K562 (cell line): Measurements from ENCODE around the gene LILRA6.

Source experiments
- CHD2 ChIP-seq: IDR thresholded peaks from 2 replicates; pipeline ENCODE4 v1.6.1; 2011; ENCODE audit warnings: low read depth, low read length
- ELF4 ChIP-seq: fragments of 450-650 bp; formaldehyde crosslinking; IDR thresholded peaks from 2 replicates; pipeline ENCODE4 v1.4.0; 2022; ENCODE audit warnings: missing genetic modification characterization
- EP300 ChIP-seq: IDR thresholded peaks from 2 replicates; pipeline ENCODE4 v1.6.1; 2012; ENCODE audit warnings: low read length, improper control_type of control experiment
- NFE2 ChIP-seq: IDR thresholded peaks from 2 replicates; pipeline ENCODE4 v1.6.1; 2014; ENCODE audit warnings: antibody characterized with exemption, low read depth
- ZNF609 ChIP-seq: sonication (generic); formaldehyde crosslinking; IDR thresholded peaks from 2 replicates; pipeline ENCODE4 v1.8.1; 2023; ENCODE audit warnings: missing genetic modification reagents, mild to moderate bottlenecking, borderline replicate concordance

- TF ChIP-seq ELF4 (CRISPR knock-in tag) (no peak), NFE2 (no peak), ZNF609 (CRISPR knock-in tag) (no peak), EP300 (no peak), CHD2 (no peak)
Observed at GRCh38 chr19:54262066-54262465, 19.5 kb upstream of the LILRA6 start.
